Hepatocyte (in vitro differentiated cells): Measurements from ENCODE around the gene DPF3. TPM values are rescaled to one million over a fixed set of nuclear protein-coding genes. Genes with fewer than 3 reads are reported as not detected.

Experiments
- DNase-seq: peaks from one replicate; pipeline ENCODE4 v3.0.0-alpha.2; 2016; ENCODE audit warnings: low spot score
- H2AFZ ChIP-seq: fragments of 200-600 bp; sonication (generic); 2 replicates; pipeline ENCODE4 v1.6.0; 2016; ENCODE audit warnings: antibody characterized with exemption, mild to moderate bottlenecking
- H3K27ac ChIP-seq: fragments of 200-600 bp; sonication (generic); 2 replicates; pipeline ENCODE4 v1.5.1; 2016; ENCODE audit warnings: mild to moderate bottlenecking
- H3K27me3 ChIP-seq: fragments of 200-600 bp; sonication (generic); 2 replicates; pipeline ENCODE4 v1.6.1; 2016
- H3K36me3 ChIP-seq: fragments of 200-600 bp; sonication (generic); replicated peaks from 2 replicates; pipeline ENCODE4 v1.5.1; 2016; ENCODE audit warnings: low read depth; ENCODE audit not compliant: insufficient read depth
- H3K4me1 ChIP-seq: fragments of 200-600 bp; sonication (generic); 2 replicates; pipeline ENCODE4 v1.5.1; 2016; ENCODE audit warnings: mild to moderate bottlenecking, moderate library complexity; ENCODE audit not compliant: insufficient read depth
- H3K4me2 ChIP-seq: fragments of 200-600 bp; sonication (generic); 2 replicates; pipeline ENCODE4 v1.6.0; 2016
- H3K4me3 ChIP-seq: fragments of 200-600 bp; sonication (generic); 2 replicates; pipeline ENCODE4 v1.5.1; 2016; ENCODE audit warnings: mild to moderate bottlenecking
- H3K79me2 ChIP-seq: fragments of 200-600 bp; sonication (generic); 2 replicates; pipeline ENCODE4 v1.6.0; 2017; ENCODE audit warnings: mild to moderate bottlenecking
- H3K9me2 ChIP-seq: fragments of 200-600 bp; sonication (generic); replicated peaks from 2 replicates; pipeline ENCODE4 v1.6.0; 2017; ENCODE audit warnings: mild to moderate bottlenecking; ENCODE audit not compliant: insufficient read depth
- H3K9me3 ChIP-seq: fragments of 200-600 bp; sonication (generic); 2 replicates; pipeline ENCODE4 v1.5.1; 2016; ENCODE audit warnings: low read depth, mild to moderate bottlenecking
- H4K20me1 ChIP-seq: fragments of 200-600 bp; sonication (generic); 2 replicates; pipeline ENCODE4 v1.6.0; 2016; ENCODE audit warnings: mild to moderate bottlenecking; ENCODE audit not compliant: insufficient read depth, poor library complexity, severe bottlenecking
- CTCF ChIP-seq: fragments of 200-600 bp; sonication (generic); IDR thresholded peaks from 2 replicates; pipeline ENCODE4 v1.5.1; 2016; ENCODE audit warnings: antibody characterized with exemption, mild to moderate bottlenecking; ENCODE audit not compliant: poor library complexity
- EZH2 ChIP-seq: fragments of 200-600 bp; sonication (generic); IDR thresholded peaks from 2 replicates; pipeline ENCODE4 v1.6.1; 2016; ENCODE audit warnings: antibody characterized with exemption, mild to moderate bottlenecking, borderline replicate concordance
- EZH2phosphoT487 ChIP-seq: fragments of 200-600 bp; sonication (generic); IDR thresholded peaks from one replicate; pipeline ENCODE4 v1.6.1; 2018; ENCODE audit warnings: antibody characterized with exemption, mild to moderate bottlenecking, low read depth, moderate library complexity; ENCODE audit not compliant: unreplicated experiment, severe bottlenecking
- WGBS: methylation state at CpG from one replicate; pipeline ENCODE4 v1.1.6; 2016; ENCODE audit warnings: low lambda C conversion rate; ENCODE audit errors: missing lambda C conversion rate; 5-methylcytosine and 5-hydroxymethylcytosine counted together
- polyA plus RNA-seq: library from polyadenylated mRNA; unstranded; fragments of >200 nt; fragmentation: Nextera tagmentation; extraction: Ambion mirVana; gene quantifications from 2 replicates; pipeline ENCODE4 v1.2.1, GENCODE V29; 2016
- total RNA-seq: library from RNA; depleted of rRNA; stranded (reverse); fragments of >200 nt; gene quantifications from 2 replicates; pipeline ENCODE4 v1.2.3, GENCODE V29; 2014

The DPF3 gene
- total and polyA plus RNA-seq, 2 experiments from 2014 or later = 0.21 to 0.47 TPM

- no peaks in the 10 kb centered on the region for H3K36me3 ChIP-seq
- no peak overlapping the region for H2AFZ ChIP-seq
- no peak for DNase-seq
- H4K20me1 ChIP-seq = no peaks in the 10 kb centered on the region
- H3K79me2 ChIP-seq = no peaks in the 10 kb centered on the region
- H3K27ac ChIP-seq = no peak overlapping the region
- no peak overlapping the region for H3K4me2 ChIP-seq
- no peak for TF ChIP-seq EZH2phosphoT487
- H3K27me3 ChIP-seq = no peaks in the 10 kb centered on the region
- H3K4me1 ChIP-seq = peaks cover 14% of the 10 kb centered on the region
- 90% methylated on average over 18 of the region's 18 CpGs for WGBS
- H3K9me2 ChIP-seq = no peaks in the 10 kb centered on the region
- no peak overlapping the region for H3K4me3 ChIP-seq
- no peaks in the 10 kb centered on the region for H3K9me3 ChIP-seq
Measured at GRCh38 chr14:72605096-72605920, 288.6 kb downstream of the DPF3 start.

GRCh38 chr14:72604133-72604532, 289.8 kb downstream of the DPF3 start:
- H3K27me3 ChIP-seq = no peaks in the 10 kb centered on the region
- H3K9me3 ChIP-seq = no peaks in the 10 kb centered on the region
- H4K20me1 ChIP-seq = no peaks in the 10 kb centered on the region
- H3K36me3 ChIP-seq = no peaks in the 10 kb centered on the region
- no peaks in the 10 kb centered on the region for H3K9me2 ChIP-seq
- no peak overlapping the region for H3K27ac ChIP-seq
- no peak for DNase-seq
- no peak overlapping the region for H2AFZ ChIP-seq
- H3K4me2 ChIP-seq = no peak overlapping the region
- H3K4me3 ChIP-seq = no peak overlapping the region
- no peaks in the 10 kb centered on the region for H3K79me2 ChIP-seq
- H3K4me1 ChIP-seq = peaks cover 13% of the 10 kb centered on the region
- WGBS = 85% methylated on average over 3 of the region's 3 CpGs
- TF ChIP-seq EZH2 (no peak), EZH2phosphoT487 (no peak), CTCF (no peak)

GRCh38 chr14:72603639-72604038, 290.3 kb downstream of the DPF3 start:
- Histone ChIP-seq H3K36me3 (no peaks in the 10 kb centered on the region), H3K4me3 (no peak overlapping the region), H2AFZ (no peak overlapping the region), H3K27me3 (no peaks in the 10 kb centered on the region), H4K20me1 (no peaks in the 10 kb centered on the region), H3K9me3 (no peaks in the 10 kb centered on the region), H3K79me2 (no peaks in the 10 kb centered on the region), H3K4me1 (peaks cover 8% of the 10 kb centered on the region), H3K27ac (no peak overlapping the region), H3K9me2 (no peaks in the 10 kb centered on the region), H3K4me2 (no peak overlapping the region)
- no peak for DNase-seq
- TF ChIP-seq CTCF (no peak), EZH2 (no peak)
- 60% methylated on average over 4 of the region's 4 CpGs for WGBS

- DNase-seq = no peak
- H3K36me3 ChIP-seq = no peaks in the 10 kb centered on the region
- TF ChIP-seq EZH2phosphoT487 = no peak
- no peaks in the 10 kb centered on the region for H3K4me1 ChIP-seq
- H3K9me2 ChIP-seq = no peaks in the 10 kb centered on the region
- no peaks in the 10 kb centered on the region for H4K20me1 ChIP-seq
- no peaks in the 10 kb centered on the region for H3K27me3 ChIP-seq
- H3K9me3 ChIP-seq = no peaks in the 10 kb centered on the region
- H3K4me2 ChIP-seq = no peak overlapping the region
- H3K4me3 ChIP-seq = no peak overlapping the region
- no peak overlapping the region for H3K27ac ChIP-seq
- H2AFZ ChIP-seq = no peak overlapping the region
- no peaks in the 10 kb centered on the region for H3K79me2 ChIP-seq
- WGBS = 82% methylated on average over 7 of the region's 9 CpGs
Measured at GRCh38 chr14:72600551-72601330, 293.2 kb downstream of the DPF3 start.
